Neural cell (in vitro differentiated cells): ENCODE results near the gene SRRM2. TPM values are rescaled to one million over a fixed set of nuclear protein-coding genes. Genes with fewer than 3 reads are reported as not detected.

ENCODE experiments used
- H2AFZ ChIP-seq: fragments of 200-600, 300-800 bp; sonication (generic), shearing (Covaris generic); 2 replicates; pipeline ENCODE4 v1.6.0; 2014; ENCODE audit warnings: low read depth, mild to moderate bottlenecking, antibody characterized with exemption, low read length, moderate library complexity
- H3F3A ChIP-seq: fragments of 200-600 bp; shearing (Covaris generic); 2 replicates; pipeline ENCODE4 v1.6.1; 2016; ENCODE audit warnings: mild to moderate bottlenecking, moderate library complexity, mixed read lengths, antibody characterized with exemption, low read length; ENCODE audit not compliant: insufficient read depth, poor library complexity, severe bottlenecking
- H3K27ac ChIP-seq: fragments of 200-600, 300-800 bp; sonication (generic), shearing (Covaris generic); 2 replicates; pipeline ENCODE4 v1.5.1; 2014; ENCODE audit warnings: mild to moderate bottlenecking, low read length, moderate library complexity
- H3K27me3 ChIP-seq: fragments of 300-800, 200-600 bp; sonication (generic), shearing (Covaris generic); 2 replicates; pipeline ENCODE4 v1.6.0; 2014; ENCODE audit warnings: mild to moderate bottlenecking, low read depth, low read length, moderate library complexity; ENCODE audit not compliant: insufficient read depth
- H3K36me3 ChIP-seq: fragments of 300-800, 200-600 bp; sonication (generic), shearing (Covaris generic); 2 replicates; pipeline ENCODE4 v1.5.1; 2014; ENCODE audit warnings: mild to moderate bottlenecking, antibody characterized with exemption, low read length, moderate library complexity; ENCODE audit not compliant: insufficient read depth
- H3K4me2 ChIP-seq: fragments of 300-800, 200-600 bp; sonication (generic), shearing (Covaris generic); 2 replicates; pipeline ENCODE4 v1.6.0; 2014; ENCODE audit warnings: mild to moderate bottlenecking, low read length
- H3K4me3 ChIP-seq: fragments of 300-800, 200-600 bp; sonication (generic), shearing (Covaris generic); 2 replicates; pipeline ENCODE4 v1.5.1; 2014; ENCODE audit warnings: mild to moderate bottlenecking, low read length, moderate library complexity
- H3K79me2 ChIP-seq: fragments of 200-600 bp; shearing (Covaris generic); replicated peaks from 2 replicates; pipeline ENCODE4 v1.6.0; 2014; ENCODE audit warnings: mild to moderate bottlenecking, low read length, moderate library complexity; ENCODE audit not compliant: insufficient read depth
- H3K9ac ChIP-seq: fragments of 300-800, 200-600 bp; sonication (generic), shearing (Covaris generic); 2 replicates; pipeline ENCODE4 v1.6.1; 2016; ENCODE audit warnings: mild to moderate bottlenecking, low read length, mixed read lengths
- H3K9me2 ChIP-seq: fragments of 200-600 bp; shearing (Covaris generic); 2 replicates; pipeline ENCODE4 v1.6.1; 2016; ENCODE audit warnings: mild to moderate bottlenecking, low read length, mixed read lengths; ENCODE audit not compliant: insufficient read depth
- H3K9me3 ChIP-seq: fragments of 200-600, 300-800 bp; sonication (generic), shearing (Covaris generic); 2 replicates; pipeline ENCODE4 v1.6.1; 2016; ENCODE audit warnings: mild to moderate bottlenecking, mixed run types, low read length, moderate library complexity, mixed read lengths
- H4K20me1 ChIP-seq: fragments of 200-600 bp; shearing (Covaris generic); 2 replicates; pipeline ENCODE4 v1.6.1; 2016; ENCODE audit warnings: mild to moderate bottlenecking, mixed run types; ENCODE audit not compliant: insufficient read depth
- EP300 ChIP-seq: fragments of 450-650 bp; conservative IDR thresholded peaks from 2 replicates; pipeline ENCODE4 v1.6.1; 2014; ENCODE audit warnings: antibody characterized with exemption, mild to moderate bottlenecking, moderate library complexity; ENCODE audit not compliant: poor library complexity, severe bottlenecking
- EZH2 ChIP-seq: fragments of 200-600, 300-800 bp; shearing (Covaris generic), sonication (generic); IDR thresholded peaks from 2 replicates; pipeline ENCODE4 v1.6.1; 2014; ENCODE audit warnings: antibody characterized with exemption, low read length, borderline replicate concordance, mild to moderate bottlenecking; ENCODE audit not compliant: insufficient read depth, poor library complexity, severe bottlenecking
- MXI1 ChIP-seq: fragments of 450-650 bp; conservative IDR thresholded peaks from 2 replicates; pipeline ENCODE4 v1.6.1; 2014; ENCODE audit warnings: antibody characterized with exemption, mild to moderate bottlenecking; ENCODE audit not compliant: poor library complexity, severe bottlenecking
- POLR2AphosphoS5 ChIP-seq: IDR thresholded peaks from 2 replicates; pipeline ENCODE4 v1.6.1; 2012
- RAD21 ChIP-seq: fragments of 450-650 bp; conservative IDR thresholded peaks from 2 replicates; pipeline ENCODE4 v1.6.1; 2014; ENCODE audit warnings: antibody characterized with exemption, mild to moderate bottlenecking, moderate library complexity
- SMC3 ChIP-seq: fragments of 450-650 bp; conservative IDR thresholded peaks from 2 replicates; pipeline ENCODE4 v1.6.1; 2014; ENCODE audit warnings: antibody characterized with exemption, mild to moderate bottlenecking, moderate library complexity; ENCODE audit not compliant: poor library complexity
- TAF1 ChIP-seq: IDR thresholded peaks from 2 replicates; pipeline ENCODE4 v1.6.1; 2012; ENCODE audit warnings: low read depth
- polyA plus RNA-seq: library from polyadenylated mRNA; depleted of rRNA; stranded (reverse); fragments of >200 nt; gene quantifications from 2 replicates; pipeline ENCODE4 v1.2.3, GENCODE V29; 2014
- TF ChIP-seq, protein P1 (sequence below): fragments of 450-650 bp; IDR thresholded peaks from 2 replicates; pipeline ENCODE4 v1.5.1; 2014; ENCODE audit warnings: antibody characterized with exemption, mild to moderate bottlenecking, moderate library complexity; ENCODE audit not compliant: poor library complexity, severe bottlenecking
- TF ChIP-seq, protein P2 (sequence below): IDR thresholded peaks from 2 replicates; pipeline ENCODE4 v1.6.1; 2012; ENCODE audit warnings: borderline replicate concordance

The SRRM2 gene
- polyA plus RNA-seq, 1 donor from 2014 or later = 40.0 TPM

DNA sequence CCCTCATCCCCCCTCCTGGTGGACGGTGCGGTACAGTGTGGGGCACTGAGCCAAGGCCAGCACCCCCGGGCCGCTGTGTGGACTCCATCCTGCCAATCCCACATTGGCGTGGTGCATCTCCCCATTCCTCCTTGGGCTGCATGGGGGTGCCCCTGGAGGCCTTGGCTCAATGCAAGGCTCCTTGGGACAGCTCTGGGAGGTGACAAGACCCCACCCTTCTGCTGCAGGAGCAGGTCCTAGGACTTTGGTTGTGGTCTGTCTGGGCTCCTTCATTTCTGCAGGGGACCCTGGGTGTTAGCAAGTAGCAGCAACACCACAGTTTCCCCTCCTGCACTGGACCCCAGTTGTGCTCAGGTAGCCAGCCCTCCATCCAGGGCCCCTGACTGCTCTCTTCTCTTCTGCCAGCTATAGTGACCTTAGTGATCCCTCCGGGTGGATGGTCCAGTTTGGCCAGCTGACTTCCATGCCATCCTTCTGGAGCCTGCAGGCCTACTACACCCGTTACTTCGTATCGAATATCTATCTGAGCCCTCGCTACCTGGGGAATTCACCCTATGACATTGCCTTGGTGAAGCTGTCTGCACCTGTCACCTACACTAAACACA is 65.9 kb downstream of the SRRM2 start:
- Histone ChIP-seq H3K9ac (no peak overlapping the region), H2AFZ (no peak overlapping the region), H3F3A (no peaks in the 10 kb centered on the region), H3K4me3 (no peak overlapping the region), H3K27me3 (no peaks in the 10 kb centered on the region), H3K4me2 (no peak overlapping the region), H3K9me3 (no peaks in the 10 kb centered on the region), H3K9me2 (no peaks in the 10 kb centered on the region), H4K20me1 (no peaks in the 10 kb centered on the region), H3K27ac (no peak overlapping the region), H3K79me2 (no peaks in the 10 kb centered on the region), H3K36me3 (no peaks in the 10 kb centered on the region)
- TF ChIP-seq RAD21 = no peak
- no peak for TF ChIP-seq SMC3
- no peak for TF ChIP-seq EZH2
- TF ChIP-seq, protein P1, sequence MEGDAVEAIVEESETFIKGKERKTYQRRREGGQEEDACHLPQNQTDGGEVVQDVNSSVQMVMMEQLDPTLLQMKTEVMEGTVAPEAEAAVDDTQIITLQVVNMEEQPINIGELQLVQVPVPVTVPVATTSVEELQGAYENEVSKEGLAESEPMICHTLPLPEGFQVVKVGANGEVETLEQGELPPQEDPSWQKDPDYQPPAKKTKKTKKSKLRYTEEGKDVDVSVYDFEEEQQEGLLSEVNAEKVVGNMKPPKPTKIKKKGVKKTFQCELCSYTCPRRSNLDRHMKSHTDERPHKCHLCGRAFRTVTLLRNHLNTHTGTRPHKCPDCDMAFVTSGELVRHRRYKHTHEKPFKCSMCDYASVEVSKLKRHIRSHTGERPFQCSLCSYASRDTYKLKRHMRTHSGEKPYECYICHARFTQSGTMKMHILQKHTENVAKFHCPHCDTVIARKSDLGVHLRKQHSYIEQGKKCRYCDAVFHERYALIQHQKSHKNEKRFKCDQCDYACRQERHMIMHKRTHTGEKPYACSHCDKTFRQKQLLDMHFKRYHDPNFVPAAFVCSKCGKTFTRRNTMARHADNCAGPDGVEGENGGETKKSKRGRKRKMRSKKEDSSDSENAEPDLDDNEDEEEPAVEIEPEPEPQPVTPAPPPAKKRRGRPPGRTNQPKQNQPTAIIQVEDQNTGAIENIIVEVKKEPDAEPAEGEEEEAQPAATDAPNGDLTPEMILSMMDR = no peak
- no peak for TF ChIP-seq POLR2AphosphoS5
- TF ChIP-seq MXI1 = no peak
- TF ChIP-seq, protein P2, sequence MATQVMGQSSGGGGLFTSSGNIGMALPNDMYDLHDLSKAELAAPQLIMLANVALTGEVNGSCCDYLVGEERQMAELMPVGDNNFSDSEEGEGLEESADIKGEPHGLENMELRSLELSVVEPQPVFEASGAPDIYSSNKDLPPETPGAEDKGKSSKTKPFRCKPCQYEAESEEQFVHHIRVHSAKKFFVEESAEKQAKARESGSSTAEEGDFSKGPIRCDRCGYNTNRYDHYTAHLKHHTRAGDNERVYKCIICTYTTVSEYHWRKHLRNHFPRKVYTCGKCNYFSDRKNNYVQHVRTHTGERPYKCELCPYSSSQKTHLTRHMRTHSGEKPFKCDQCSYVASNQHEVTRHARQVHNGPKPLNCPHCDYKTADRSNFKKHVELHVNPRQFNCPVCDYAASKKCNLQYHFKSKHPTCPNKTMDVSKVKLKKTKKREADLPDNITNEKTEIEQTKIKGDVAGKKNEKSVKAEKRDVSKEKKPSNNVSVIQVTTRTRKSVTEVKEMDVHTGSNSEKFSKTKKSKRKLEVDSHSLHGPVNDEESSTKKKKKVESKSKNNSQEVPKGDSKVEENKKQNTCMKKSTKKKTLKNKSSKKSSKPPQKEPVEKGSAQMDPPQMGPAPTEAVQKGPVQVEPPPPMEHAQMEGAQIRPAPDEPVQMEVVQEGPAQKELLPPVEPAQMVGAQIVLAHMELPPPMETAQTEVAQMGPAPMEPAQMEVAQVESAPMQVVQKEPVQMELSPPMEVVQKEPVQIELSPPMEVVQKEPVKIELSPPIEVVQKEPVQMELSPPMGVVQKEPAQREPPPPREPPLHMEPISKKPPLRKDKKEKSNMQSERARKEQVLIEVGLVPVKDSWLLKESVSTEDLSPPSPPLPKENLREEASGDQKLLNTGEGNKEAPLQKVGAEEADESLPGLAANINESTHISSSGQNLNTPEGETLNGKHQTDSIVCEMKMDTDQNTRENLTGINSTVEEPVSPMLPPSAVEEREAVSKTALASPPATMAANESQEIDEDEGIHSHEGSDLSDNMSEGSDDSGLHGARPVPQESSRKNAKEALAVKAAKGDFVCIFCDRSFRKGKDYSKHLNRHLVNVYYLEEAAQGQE = no peak

DNA sequence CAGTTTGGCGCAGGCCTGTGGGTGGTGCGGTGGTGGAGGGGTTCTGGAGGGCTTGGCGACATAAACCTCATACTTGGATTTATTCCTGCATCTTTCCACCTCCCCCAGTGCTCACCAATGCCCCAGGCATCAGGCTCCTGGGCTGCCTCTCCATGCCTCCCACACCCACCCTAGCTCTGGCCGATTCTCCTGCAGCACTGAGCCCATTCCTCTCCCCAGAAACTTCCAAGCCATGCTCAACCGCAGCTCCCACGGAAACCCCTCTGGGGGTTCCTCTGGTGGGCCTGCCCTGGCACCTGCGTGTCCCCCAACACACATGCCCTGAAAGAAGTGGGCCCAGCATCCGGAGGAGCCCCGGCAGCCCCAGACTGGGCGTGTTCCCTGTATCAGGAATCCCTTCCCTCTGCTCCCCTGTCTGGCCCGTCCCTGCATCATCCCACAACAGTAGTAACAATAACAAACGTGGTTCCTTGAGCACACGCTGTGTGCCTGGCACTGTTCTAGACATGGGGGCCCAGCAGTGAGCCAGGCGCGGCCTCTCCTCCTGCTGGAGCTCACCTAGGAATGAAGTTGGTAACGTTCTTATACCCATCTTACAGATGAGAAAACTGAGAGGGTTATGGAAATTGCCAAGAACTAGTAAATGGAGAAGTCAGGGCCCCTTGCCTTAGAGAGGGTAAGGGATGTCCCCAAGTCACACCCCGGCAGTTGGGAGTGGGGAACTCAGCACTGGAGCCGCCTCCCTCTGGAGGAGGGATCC is 66.9 kb downstream of the SRRM2 start:
- Histone ChIP-seq H3K4me3 (no peak overlapping the region), H4K20me1 (no peaks in the 10 kb centered on the region), H3K79me2 (no peaks in the 10 kb centered on the region), H3K9me2 (no peaks in the 10 kb centered on the region), H3F3A (no peaks in the 10 kb centered on the region), H3K27me3 (no peaks in the 10 kb centered on the region), H3K4me2 (no peak overlapping the region), H3K9ac (no peak overlapping the region), H2AFZ (no peak overlapping the region), H3K36me3 (no peaks in the 10 kb centered on the region), H3K9me3 (no peaks in the 10 kb centered on the region), H3K27ac (no peak overlapping the region)
- TF ChIP-seq EP300 (no peak), SMC3 (no peak), MXI1 (no peak), TAF1 (no peak), EZH2 (no peak), RAD21 (no peak), POLR2AphosphoS5 (no peak)
- TF ChIP-seq, protein P2 = no peak
- TF ChIP-seq, protein P1 = no peak
